GM20431 (cell line): ENCODE measurements around the gene TUT1.
"Not testable (repeated sequence)": the region's sequence is repeated elsewhere in the genome, so short reads cannot be mapped to it uniquely, and the experiment has no call there.

Source experiments
- in situ Hi-C: fragments of 300-500 bp; cut with MseI, MboI; formaldehyde crosslinking; loops from one replicate; pipeline ENCODE4 v1.15.0; 2020; ENCODE audit warnings: low sequenced_read_pairs; ENCODE audit not compliant: unreplicated experiment

The TUT1 gene

DNA sequence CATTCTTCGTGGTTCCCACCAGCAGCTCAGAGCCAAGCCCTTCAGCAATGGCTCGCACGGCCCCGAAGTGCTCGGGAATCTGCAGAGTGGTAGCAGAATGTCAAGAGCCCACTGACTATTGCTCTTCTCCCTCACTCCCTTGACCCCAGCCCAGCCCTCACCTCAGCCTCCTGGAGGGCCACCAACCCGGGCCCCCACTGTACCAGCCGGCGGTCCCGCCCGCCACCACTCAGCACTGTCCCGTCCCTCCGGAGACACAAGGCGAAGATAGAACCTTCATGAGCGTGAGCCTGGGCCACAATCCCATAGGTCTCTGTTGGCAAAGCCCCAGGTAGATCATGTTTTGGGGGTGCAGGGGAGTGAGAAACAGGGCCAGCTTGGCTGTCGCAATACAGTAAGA lies 14.6 kb upstream of the TUT1 start:
- in situ Hi-C loops = no loop called here

DNA sequence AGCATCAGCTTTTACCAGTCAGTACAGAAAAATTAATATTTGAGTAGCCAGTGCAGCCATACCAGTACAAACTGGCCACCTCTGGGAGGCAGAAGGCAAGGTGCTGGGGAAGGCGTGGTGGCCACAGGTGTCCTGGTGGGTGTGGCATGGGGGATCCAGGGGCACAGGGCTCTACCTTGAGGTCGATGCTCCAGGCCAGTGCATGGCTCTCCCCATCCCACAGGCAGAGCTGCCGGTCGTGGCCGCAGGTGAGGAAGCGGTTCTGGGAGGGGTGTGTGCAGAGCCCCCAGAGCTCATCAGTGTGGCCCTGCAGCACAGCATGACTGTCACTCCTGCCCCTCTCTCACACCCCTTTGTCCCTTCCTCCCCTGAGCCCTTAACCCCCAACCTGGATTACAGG lies 14.1 kb upstream of the TUT1 start:
- in situ Hi-C loops = no loop called here

DNA sequence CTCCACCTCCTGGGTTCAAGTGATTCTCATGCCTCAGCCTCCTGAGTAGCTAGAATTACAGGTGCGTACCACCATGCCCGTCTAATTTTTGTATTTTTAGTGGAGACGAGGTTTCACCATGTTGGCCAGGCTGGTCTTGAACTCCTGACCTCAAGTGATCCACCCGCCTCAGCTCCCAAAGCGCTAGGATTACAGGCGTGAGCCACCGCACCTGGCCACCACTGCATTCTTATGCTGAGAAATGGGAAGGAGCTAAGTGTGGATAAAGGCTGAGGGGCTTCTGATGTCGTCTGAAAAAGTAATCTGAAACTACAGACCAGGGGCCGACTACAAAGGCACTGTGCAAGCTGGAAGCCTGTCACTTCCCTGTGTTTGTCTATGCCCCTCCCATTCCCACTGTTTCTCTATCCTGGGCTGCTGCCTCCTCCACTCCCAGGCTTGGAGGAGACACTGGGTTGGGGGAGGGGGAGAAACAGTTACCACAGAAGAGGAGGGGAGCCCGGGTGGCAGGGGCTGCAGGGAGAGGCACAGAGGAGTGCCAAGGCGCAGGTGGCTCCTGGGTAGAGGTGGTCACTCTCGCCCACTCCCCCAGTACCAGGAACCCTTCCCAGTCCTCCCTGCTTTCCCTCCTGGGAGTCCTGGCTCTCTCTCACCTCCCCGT lies 13.3 kb upstream of the TUT1 start:
- in situ Hi-C loops = no loop called here

DNA sequence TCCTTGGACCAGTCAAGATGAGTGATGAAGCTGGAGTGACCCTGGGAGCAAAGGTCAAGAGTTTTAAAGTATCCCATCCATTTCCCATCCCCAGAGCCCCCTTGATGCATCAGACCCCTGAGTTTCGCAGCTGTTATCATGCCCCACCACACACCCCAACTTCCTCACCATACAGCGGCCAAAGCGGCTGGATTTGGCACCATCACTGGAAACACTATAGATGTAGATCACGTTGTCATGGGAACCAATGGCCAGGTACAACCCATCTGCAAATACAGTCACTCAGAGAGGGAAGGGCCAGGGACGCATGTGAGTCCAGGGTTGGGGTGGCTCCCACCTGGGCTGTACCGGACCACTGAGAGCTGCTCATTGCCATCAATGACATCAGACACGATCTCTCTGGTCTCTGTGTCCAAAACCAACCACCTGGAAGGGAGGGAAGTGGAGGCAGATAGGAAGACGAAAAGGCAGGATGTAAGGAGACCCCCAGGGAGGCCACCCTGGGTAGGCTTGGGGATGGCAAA lies 12.5 kb upstream of the TUT1 start:
- in situ Hi-C loops = no loop called here

DNA sequence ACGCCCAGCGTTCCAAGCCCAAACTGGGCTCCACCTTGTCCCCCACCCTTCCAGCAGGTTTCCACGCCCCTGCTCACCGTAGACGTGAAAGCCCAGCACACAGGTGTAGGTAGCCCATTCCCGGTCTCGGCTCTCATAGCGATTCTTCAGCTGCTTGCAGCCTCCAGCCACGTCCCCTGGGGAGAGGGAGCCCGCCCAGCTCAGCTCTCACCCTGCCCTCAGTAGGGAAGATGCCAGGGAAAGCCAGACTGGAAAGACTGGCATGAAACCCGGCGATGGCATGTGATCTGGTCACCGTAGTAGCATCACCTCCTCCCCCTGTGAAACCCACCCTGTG lies 11.7 kb upstream of the TUT1 start:
- in situ Hi-C loops = no loop called here

DNA sequence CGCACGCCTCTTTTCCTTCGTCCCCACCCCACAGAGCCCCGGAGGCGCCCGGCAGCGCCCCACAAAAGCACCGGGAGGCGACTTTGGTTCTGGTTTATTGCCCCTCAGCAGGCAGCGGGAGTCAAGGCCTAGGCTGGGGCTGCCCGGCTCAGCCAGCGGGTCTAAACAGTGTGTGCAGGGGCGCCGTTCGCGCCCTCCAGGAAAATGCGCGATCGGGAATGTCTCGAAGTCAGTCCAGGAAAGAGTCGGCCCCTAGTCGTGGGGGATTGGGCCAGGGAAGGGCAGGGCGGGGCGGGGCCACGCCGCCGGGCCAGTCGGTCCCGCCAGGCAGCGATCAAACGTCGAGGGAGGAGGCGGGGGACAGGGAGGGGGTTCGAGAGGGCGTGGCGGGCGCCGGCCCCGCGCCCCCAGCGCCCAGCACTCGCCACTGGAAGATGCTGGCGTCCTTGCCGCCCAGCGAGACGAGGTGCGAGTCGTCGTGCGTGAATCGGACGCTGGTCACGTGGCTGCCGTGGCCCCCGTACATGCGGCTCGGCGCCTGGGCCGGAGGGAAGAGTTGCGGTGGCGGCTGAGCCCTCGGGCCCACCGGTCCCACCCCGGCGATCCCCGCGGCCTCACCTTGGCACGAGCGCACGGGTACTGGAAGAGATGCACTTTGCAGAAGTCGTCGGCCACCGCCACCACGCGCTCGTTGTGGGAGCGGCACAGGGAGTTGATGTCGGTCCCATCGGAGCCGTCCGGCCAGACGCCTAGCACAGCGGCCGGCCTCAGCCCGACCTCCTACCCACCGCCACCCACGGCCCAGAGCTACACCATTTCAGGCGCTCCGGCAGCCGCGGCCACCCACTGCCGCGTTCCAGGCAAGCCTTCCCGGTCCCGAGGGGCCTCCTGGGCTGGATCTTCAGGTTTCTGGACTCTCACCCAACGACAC lies 11.1 kb upstream of the TUT1 start:
- in situ Hi-C loops = no loop called here

DNA sequence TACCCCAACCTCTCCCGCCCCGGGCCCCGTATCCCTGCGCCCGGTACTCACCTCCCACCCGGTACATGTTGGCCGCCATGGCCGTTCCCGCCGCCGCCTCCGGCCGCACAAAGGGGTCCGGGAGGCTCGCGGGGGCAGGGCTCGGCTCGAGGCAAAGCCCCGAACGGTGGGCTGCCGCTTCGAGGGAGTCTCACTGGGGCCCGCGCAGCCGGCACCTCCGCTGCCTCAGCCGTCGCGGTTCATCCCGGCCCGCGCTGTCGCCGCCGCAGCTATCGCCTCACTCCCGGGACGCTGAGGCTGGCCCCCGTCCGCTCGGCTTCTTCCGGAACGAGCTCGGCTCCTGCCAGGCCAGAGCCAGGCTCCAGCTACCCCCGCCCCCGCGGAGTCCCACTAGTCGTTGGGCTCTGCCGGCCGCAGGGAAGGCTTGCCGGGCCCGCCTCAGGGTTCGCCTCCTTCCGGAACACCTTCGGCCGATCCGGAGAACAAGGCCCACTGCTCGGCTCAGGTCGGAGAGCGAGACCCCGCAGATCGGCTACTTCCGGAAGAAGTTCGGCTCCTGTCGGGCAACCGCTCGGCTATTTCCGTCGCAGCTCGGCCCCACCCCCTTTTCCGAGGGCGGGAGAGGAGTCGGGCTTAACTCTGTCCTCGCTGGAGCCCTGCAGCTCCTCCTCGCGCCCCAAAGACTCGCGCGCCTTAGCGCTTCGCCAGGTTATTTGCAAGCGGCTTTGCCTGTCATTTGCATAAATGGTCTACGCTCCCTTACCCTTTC lies 10.2 kb upstream of the TUT1 start, which contains the start of gene MTA2:
Gene MTA2, minus strand, starts transcription at position 494 of the 769 bp plus-strand sequence. Its CDS starts 415 bp downstream, at position 79.
- in situ Hi-C loops = no loop called here

DNA sequence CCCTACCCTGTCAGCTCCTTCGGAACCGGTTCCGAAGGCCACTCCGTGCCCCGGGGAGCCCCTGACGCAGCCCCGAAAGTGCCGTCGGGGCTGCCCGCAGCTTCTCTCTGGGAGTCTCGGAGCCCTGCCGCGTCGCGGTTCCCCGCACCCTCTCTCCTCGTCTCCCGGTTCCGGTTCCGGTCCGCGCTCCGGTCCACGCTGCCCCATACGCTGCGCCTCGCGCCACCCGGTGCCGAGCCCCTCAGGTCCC lies 9.7 kb upstream of the TUT1 start:
- in situ Hi-C loops = no loop called here

DNA sequence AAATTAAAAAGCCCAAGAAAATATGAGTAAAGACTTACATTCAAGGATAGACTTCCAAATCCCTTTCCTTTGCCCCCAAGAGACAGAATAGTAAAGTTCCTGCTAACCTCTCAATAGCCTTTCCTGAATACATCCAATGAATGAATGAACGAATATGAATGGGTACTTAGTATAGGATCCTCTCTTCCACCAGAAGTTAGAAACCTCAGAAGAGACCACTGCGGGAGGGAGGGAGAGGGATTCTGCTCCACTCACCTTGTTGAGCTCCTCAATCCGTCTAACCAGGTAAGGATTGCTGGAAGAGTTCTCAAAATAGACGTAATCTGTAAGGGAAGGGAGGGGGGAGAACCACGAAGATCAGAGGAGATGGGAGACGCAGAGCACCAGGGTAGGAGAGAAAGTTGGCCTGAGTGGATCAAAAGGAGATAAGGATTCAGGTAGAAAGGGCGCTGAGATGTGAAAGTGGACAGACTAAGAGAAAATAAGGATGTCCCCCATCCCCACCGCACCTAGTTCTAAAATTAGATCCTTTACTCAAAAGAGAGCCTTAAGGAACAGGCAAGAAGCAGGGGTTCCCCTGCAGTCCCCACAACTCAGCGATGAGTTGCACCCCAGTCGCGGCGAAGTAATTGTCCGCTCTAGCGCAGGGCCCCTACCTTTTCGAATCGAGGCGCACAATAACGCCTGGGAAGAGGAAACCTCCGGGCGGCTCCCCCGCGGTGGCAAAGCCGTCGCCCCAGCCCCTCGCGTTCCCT lies 9.2 kb upstream of the TUT1 start:
- in situ Hi-C loops = no loop called here

DNA sequence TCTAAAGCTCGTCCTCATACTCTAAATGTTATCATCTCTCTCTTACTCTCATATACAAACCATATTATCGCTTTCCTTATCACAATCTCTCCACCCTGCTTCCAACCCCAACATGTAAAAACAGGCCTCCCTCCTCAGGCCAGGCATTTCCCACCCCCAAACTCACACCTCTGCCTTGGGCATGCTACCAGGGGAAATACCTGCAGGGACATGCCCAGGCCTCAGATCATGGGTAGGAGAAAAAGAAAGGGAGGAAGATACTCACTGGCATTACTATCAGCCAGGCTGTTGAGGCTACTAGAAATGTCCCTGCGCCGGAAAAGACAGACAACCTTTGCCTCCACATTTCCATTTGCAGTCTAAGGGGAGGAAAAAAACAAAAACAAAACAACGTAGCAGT lies 8.6 kb upstream of the TUT1 start:
- in situ Hi-C loops = no loop called here

DNA sequence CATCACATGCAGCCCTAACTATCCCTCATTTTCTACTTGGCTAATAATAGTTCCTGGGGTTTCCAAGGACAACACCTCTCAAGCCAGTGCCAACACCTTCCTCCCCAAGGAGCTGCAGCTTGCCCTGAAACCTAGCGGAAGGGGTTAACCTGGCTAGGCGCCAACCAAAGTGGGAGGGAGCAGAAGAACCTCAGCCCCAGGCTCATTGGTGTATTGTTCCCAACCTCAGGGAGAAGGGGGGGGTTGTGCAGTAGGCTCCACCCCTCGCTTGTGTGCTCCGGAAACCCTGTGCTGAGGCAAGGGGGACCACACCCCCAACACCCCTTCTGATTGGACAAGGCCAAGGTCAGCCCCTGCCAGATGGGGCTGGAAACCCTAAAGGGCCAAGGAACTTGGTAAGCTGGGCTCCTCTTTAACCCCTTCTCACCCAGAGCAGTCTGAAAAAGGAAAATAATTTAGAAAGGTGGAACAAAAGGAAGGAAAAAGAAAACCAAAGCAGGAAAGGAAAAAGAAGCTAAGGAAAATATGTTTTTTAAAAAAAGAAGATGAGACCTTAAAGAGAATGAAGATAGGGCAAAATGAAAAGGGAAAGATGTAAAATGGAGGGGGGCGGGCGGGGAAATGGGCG lies 7.9 kb upstream of the TUT1 start:
- in situ Hi-C loops = no loop called here

DNA sequence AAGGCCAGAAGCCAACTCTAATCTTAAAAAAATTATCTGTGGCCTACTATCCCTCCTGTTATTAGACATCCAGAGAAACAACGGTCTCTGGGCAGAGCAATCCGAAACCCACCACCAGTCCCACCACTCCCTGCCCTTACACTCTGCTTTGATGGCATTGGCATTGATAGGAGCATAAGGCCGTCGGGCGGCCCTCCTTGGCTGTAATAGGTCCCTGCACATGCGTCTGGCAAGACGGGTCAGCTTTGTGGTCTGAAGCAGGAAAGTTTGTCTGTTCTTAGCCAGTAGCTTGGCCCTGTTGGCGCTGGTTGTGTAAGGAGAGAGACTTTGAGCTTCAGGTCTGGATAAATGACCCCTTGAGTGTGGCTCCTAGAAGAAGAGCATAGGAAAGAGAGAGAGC lies 3.8 kb upstream of the TUT1 start:
- in situ Hi-C loops = no loop called here

DNA sequence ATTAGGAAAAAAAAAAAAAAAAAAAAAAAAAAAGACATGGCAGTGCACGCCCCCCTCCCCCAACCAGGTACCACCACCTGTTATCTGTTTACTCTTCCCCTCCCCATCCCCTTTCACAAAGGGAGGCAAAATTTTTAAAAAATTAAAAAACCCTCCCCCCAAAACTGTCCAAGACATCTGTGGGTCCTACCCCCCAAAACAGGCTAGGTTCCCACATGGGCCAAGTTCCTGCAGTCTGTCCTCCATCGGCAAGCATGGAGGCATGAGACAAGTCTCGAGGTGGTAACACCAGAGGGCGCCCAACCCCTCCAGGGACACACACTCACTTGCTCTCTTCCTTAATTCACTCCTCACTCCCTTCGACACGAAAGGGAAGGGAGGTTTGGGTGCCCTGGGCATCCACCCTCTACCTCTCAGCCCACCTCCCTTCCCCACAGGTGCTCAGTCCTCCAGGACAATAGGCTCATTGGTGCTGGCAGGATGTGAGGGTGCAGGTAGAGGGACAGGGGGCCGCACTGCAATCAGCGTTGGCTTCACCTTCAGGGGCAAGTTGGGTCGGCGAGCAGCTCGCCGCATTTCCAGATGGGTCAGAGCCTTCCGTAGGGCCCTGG lies 2.2 kb upstream of the TUT1 start:
- in situ Hi-C loops = no loop called here

DNA sequence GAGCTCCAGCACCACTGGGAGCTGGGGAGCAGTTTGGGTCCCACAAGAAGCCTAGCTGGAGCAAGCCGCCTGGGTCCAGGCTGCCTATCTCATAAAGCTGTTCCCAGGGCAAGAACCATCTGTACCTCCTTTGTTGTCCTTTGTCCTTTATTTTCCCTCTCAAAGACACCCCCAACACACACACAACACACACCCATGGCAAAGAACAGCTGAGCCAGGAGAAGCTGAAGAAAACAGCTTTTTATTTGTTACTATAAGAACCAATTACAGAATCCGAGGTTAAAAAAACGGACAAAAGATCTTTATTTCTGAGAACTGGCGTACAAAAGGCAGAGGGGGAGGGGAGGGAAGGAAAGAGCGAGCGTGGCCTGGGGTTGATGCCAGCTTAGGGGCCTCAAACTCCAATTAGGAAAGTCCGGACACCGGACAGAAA lies 1.7 kb upstream of the TUT1 start:
- in situ Hi-C loops = no loop called here

DNA sequence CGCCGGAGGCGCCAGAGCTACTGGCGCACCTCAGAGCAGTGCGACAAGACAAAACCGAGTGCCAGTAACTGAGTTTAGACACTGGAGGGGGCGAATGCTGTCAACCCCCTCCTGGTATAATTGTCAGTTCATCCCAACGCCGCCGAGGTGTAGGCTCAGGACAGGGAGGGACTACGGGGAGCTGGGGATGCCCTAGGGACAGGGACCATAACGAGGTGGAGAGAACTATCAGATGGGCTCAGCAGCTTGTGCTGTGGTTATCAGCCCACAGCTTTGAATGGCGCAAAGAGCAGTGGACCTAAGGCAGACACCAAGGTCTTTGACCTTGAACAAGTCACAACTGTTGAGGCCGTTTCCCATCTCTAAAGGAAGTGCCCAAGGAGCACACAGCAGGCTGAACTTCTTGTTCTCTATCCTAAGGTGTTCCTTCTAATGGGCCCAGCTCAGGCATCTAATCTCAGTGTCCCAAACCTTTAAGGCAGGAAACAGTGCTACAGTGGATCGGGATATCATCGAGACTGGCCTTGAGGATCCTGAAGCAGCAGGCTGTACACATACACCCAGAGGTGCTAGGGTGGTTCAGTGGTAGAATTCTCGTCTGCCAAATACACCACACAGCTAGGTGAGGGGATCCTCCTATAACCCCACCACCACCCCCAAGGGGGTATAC lies 958 bp upstream of the TUT1 start:
- in situ Hi-C loops = no loop called here

DNA sequence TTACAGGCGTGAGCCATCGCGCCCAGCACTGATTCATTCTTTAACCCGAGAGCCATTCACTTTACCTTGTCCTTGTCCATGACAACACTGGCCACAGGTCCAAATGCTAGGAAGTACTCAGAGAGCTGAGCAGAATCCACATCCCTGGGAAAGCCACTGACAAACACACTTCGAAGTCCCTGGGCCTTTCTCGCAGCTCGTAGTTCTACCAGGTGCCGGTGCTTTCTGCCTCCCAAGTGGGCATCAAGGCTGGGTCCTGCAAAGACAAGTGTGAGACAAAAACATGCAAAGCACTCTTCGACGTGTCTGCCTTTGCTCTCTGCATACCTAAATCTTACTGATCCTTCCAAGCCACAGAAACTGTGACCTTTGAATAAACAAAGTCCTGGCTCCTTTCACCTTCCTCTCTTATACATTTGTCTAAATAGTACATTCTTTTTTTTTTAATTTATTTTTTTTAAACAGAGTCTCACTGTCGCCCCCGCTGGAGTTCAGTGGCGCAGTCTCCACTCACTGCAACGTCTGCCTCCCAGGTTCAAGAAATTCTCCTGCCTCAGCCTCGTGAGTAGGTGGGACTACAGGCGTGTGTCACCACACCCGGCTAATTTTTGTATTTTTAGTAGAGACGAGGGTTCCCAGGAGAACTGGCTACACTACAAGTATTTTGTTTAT lies 2.2 kb downstream of the TUT1 start:
- in situ Hi-C loops = no loop called here

DNA sequence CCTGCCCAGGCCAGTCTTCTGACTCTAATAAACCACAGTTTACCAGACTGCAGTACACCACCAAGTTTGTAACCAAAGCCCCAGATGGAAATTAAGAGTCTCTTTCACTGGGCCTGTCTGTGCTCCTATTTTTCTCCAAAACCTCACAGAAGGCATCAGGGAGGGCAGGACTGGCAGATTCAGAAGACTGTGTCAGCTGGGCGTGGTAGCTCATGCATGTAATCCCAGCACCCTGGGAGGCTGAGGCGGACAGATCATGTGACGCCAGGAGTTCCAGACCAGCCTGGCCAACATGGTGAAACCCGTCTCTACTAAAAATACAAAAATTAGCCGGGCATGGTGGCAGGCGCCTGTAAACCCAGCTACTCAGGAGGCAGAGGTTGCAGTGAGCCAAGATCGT lies 6.0 kb downstream of the TUT1 start:
- in situ Hi-C loops = not testable (repeated sequence)

DNA sequence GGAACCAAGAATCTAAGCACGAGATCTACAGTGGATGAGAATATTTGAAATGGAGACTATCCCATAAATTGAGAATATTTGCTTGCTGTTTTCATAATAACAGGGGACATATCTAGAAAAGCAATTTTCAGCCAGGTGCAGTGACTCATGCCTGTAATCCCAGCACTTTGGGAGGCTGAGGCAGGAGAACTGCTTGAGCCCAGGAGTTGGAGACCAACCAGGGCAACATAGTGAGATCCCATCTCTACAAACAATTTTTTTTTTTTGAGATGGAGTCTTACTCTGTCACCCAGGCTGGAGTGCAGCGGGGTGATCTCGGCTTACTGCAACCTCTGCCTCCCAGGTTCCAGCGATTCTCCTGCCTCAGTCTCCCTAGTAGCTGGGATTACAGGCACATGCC lies 9.6 kb downstream of the TUT1 start:
- in situ Hi-C loops = not testable (repeated sequence)
